Astrocyte (in vitro differentiated cells and primary cell): Measurements from ENCODE around the gene ALG2. TPM values are rescaled to one million over a fixed set of nuclear protein-coding genes. Genes with fewer than 3 reads are reported as not detected.

Experiments used
- DNase-seq: peaks from one replicate; pipeline ENCODE4 v3.0.0-alpha.2; 2010; ENCODE audit warnings: low read depth
- FAIRE-seq: peaks from 2 replicates; lab custom pipeline; 2011; peaks lifted over from hg19 to GRCh38; lab: Jason Lieb, UNC
- H2AFZ ChIP-seq: 2 replicates; pipeline ENCODE4 v1.6.0; 2012; ENCODE audit warnings: low read depth, low read length, inconsistent platforms
- H3K27ac ChIP-seq: 2 replicates; pipeline ENCODE4 v1.5.1; 2011; ENCODE audit warnings: low read depth, low read length, inconsistent platforms
- H3K27me3 ChIP-seq: 2 replicates; pipeline ENCODE4 v1.6.0; 2011; ENCODE audit warnings: low read length, inconsistent platforms; ENCODE audit not compliant: insufficient read depth
- H3K36me3 ChIP-seq: 2 replicates; pipeline ENCODE4 v1.5.1; 2011; ENCODE audit warnings: low read length, inconsistent platforms; ENCODE audit not compliant: insufficient read depth
- H3K4me1 ChIP-seq: 2 replicates; pipeline ENCODE4 v1.5.1; 2011; ENCODE audit warnings: low read length, inconsistent platforms; ENCODE audit not compliant: insufficient read depth
- H3K4me2 ChIP-seq: 2 replicates; pipeline ENCODE4 v1.6.0; 2012; ENCODE audit warnings: low read length, inconsistent platforms
- H3K4me3 ChIP-seq: 2 replicates; pipeline ENCODE4 v1.5.1; 2011; ENCODE audit warnings: low read depth, mild to moderate bottlenecking, low read length, inconsistent platforms; ENCODE audit not compliant: insufficient read depth
- H3K79me2 ChIP-seq: 2 replicates; pipeline ENCODE4 v1.6.0; 2012; ENCODE audit warnings: mild to moderate bottlenecking, low read length, inconsistent platforms; ENCODE audit not compliant: insufficient read depth
- H3K9ac ChIP-seq: 2 replicates; pipeline ENCODE4 v1.6.0; 2012; ENCODE audit warnings: mild to moderate bottlenecking, low read length, inconsistent platforms
- H3K9me3 ChIP-seq: 2 replicates; pipeline ENCODE4 v1.5.1; 2012; ENCODE audit warnings: low read depth, mild to moderate bottlenecking, low read length, inconsistent platforms; ENCODE audit not compliant: insufficient read depth
- H4K20me1 ChIP-seq: 2 replicates; pipeline ENCODE4 v1.6.0; 2012; ENCODE audit warnings: low read length, inconsistent platforms; ENCODE audit not compliant: insufficient read depth
- H3K27ac Mint-ChIP-seq: one replicate; pipeline ENCODE4 v1.8.0; 2021; ENCODE audit warnings: mild to moderate bottlenecking, mixed read lengths; ENCODE audit not compliant: unreplicated experiment
- H3K27me3 Mint-ChIP-seq: one replicate; pipeline ENCODE4 v1.8.0; 2021; ENCODE audit warnings: low read depth, mixed read lengths; ENCODE audit not compliant: unreplicated experiment
- H3K36me3 Mint-ChIP-seq: one replicate; pipeline ENCODE4 v1.8.0; 2021; ENCODE audit warnings: low read depth, mixed read lengths; ENCODE audit not compliant: unreplicated experiment
- H3K4me1 Mint-ChIP-seq: one replicate; pipeline ENCODE4 v1.8.0; 2021; ENCODE audit warnings: low read depth, mixed read lengths; ENCODE audit not compliant: unreplicated experiment
- H3K4me3 Mint-ChIP-seq: one replicate; pipeline ENCODE4 v1.8.0; 2021; ENCODE audit warnings: mild to moderate bottlenecking, moderate library complexity, mixed read lengths; ENCODE audit not compliant: unreplicated experiment
- H3K9me3 Mint-ChIP-seq: one replicate; pipeline ENCODE4 v1.8.0; 2021; ENCODE audit warnings: mild to moderate bottlenecking, mixed read lengths; ENCODE audit not compliant: unreplicated experiment
- EZH2 ChIP-seq: IDR thresholded peaks from 2 replicates; pipeline ENCODE4 v1.6.1; 2012; ENCODE audit warnings: mild to moderate bottlenecking, low read length, inconsistent platforms; ENCODE audit not compliant: insufficient read depth
- total RNA-seq: library from RNA; stranded (reverse); gene quantifications from 2 replicates; pipeline ENCODE4 v1.2.1, GENCODE V29; 2021
- TF ChIP-seq, protein P1 (sequence below): IDR thresholded peaks from 2 replicates; pipeline ENCODE4 v1.5.1; 2011; ENCODE audit warnings: low read depth, mild to moderate bottlenecking, inconsistent platforms, low read length, moderate library complexity; ENCODE audit not compliant: insufficient read depth

ALG2 gene
- total RNA-seq, 1 donor from 2014 or later: 33.3 TPM

DNA sequence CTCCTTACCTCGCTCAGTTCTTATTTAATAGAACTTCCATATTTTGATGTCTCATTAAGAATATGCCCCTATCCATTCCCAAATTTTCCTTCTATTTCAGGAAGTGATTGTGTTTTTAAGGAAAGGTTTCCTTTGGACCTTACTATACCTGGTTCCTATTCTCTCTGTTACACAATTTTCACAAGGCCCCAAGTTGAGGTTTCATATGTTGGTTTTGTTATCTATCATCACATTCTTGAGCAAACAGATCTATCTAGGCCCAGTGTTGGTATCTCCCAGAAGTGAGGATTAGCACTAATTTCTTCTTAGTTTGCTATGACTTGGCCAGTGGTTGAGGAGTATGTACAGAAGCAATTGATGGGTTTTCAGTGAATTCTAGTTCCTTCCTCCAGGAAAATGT lies 41.5 kb downstream of the ALG2 start:
- Histone ChIP-seq H3K27ac (no peak overlapping the region), H4K20me1 (no peaks in the 10 kb centered on the region), H2AFZ (no peak overlapping the region), H3K4me3 (no peak overlapping the region), H3K9ac (no peak overlapping the region), H3K79me2 (no peaks in the 10 kb centered on the region), H3K36me3 (no peaks in the 10 kb centered on the region), H3K27me3 (no peaks in the 10 kb centered on the region), H3K4me2 (no peak overlapping the region), H3K4me1 (peaks cover 17% of the 10 kb centered on the region), H3K9me3 (no peaks in the 10 kb centered on the region)
- Mint-ChIP-seq H3K9me3 (no peaks in the 10 kb centered on the region), H3K27me3 (no peaks in the 10 kb centered on the region), H3K4me1 (peaks cover 18% of the 10 kb centered on the region), H3K36me3 (no peaks in the 10 kb centered on the region), H3K4me3 (no peak overlapping the region), H3K27ac (no peak overlapping the region)
- DNase-seq (no peak), FAIRE-seq (no peak)
- TF ChIP-seq, protein P1, sequence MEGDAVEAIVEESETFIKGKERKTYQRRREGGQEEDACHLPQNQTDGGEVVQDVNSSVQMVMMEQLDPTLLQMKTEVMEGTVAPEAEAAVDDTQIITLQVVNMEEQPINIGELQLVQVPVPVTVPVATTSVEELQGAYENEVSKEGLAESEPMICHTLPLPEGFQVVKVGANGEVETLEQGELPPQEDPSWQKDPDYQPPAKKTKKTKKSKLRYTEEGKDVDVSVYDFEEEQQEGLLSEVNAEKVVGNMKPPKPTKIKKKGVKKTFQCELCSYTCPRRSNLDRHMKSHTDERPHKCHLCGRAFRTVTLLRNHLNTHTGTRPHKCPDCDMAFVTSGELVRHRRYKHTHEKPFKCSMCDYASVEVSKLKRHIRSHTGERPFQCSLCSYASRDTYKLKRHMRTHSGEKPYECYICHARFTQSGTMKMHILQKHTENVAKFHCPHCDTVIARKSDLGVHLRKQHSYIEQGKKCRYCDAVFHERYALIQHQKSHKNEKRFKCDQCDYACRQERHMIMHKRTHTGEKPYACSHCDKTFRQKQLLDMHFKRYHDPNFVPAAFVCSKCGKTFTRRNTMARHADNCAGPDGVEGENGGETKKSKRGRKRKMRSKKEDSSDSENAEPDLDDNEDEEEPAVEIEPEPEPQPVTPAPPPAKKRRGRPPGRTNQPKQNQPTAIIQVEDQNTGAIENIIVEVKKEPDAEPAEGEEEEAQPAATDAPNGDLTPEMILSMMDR: no peak
- no peak for TF ChIP-seq EZH2

DNA sequence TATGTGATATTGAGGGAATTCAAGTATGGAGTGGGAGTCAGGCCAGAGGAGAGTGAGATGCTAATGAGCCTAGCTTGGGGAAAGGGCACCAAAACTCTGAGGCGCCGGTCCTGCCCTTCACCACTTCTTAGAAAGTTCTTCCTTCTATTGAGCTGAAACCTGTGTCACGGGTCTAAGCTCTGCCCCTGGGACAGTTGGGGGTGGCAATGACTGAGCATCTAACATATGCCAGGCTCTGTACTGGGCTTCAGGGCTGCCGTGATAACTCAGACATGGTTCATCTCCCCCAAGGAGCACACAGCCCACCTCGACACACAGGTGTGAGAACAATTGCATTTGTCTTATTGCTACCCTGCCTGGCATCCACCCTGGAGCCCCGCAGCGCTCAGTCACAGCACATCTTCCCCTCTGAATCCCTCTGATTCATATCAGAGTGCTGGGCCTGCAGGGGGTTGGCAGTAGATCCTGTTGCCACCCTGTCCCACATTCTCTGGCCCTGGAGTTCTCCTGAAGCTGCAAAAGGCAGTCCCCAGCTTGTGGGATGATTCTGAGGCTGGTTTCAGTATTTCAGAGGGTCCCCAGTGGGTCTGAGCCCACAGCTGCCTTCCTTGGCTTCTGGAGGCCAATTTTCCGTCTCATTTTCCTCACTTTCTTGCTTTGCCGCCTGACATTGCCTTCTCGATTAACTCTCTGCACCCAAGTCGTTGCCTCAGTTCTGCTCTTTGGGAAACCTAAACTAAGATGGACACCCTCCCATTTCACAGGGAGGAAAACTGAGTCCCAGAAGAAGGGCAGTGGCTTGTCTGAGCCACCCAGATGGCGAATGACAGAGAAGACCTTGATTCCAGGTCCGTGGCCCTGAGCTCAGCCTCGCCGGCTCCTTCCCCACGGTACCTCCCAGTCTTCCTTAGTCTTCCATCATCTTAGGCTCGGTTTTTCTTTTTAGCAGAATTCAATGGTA lies 42.5 kb downstream of the ALG2 start:
- H3K27me3 Mint-ChIP-seq: no peaks in the 10 kb centered on the region
- no peaks in the 10 kb centered on the region for H3K9me3 ChIP-seq
- H3K4me1 Mint-ChIP-seq: peaks cover 18% of the 10 kb centered on the region
- no peaks in the 10 kb centered on the region for H3K9me3 Mint-ChIP-seq
- no peaks in the 10 kb centered on the region for H3K36me3 Mint-ChIP-seq
- H3K27ac Mint-ChIP-seq: no peak overlapping the region
- no peaks in the 10 kb centered on the region for H3K36me3 ChIP-seq
- H3K4me3 Mint-ChIP-seq: no peak overlapping the region
- no peaks in the 10 kb centered on the region for H3K79me2 ChIP-seq
- H3K4me1 ChIP-seq: peaks cover 11% of the 10 kb centered on the region
- DNase-seq: no peak
- FAIRE-seq: no peak
- no peak overlapping the region for H3K4me3 ChIP-seq
- no peak overlapping the region for H3K27ac ChIP-seq
- TF ChIP-seq, protein P1: no peak
- no peak for TF ChIP-seq EZH2
- H4K20me1 ChIP-seq: no peaks in the 10 kb centered on the region
- no peaks in the 10 kb centered on the region for H3K27me3 ChIP-seq
- no peak overlapping the region for H3K9ac ChIP-seq
- H2AFZ ChIP-seq: no peak overlapping the region
- no peak overlapping the region for H3K4me2 ChIP-seq
